Middle frontal gyrus (tissue), 1 donor: ENCODE results near the gene MEP1A.
A peak's percentile ranks its signal among the peaks of the same experiment; 100 is the strongest.
"Not testable (repeated sequence)": the region's sequence is repeated elsewhere in the genome, so short reads cannot be mapped to it uniquely, and the experiment has no call there.

Experiments
- DNase-seq: peaks from one replicate; pipeline ENCODE4 v3.0.0-alpha.2; 2015; ENCODE audit warnings: low spot score; ENCODE audit errors: extremely low spot score

The MEP1A gene

GRCh38 chr6:46832816-46833215 is 39.6 kb downstream of the MEP1A start:
- no peak for DNase-seq

DNA sequence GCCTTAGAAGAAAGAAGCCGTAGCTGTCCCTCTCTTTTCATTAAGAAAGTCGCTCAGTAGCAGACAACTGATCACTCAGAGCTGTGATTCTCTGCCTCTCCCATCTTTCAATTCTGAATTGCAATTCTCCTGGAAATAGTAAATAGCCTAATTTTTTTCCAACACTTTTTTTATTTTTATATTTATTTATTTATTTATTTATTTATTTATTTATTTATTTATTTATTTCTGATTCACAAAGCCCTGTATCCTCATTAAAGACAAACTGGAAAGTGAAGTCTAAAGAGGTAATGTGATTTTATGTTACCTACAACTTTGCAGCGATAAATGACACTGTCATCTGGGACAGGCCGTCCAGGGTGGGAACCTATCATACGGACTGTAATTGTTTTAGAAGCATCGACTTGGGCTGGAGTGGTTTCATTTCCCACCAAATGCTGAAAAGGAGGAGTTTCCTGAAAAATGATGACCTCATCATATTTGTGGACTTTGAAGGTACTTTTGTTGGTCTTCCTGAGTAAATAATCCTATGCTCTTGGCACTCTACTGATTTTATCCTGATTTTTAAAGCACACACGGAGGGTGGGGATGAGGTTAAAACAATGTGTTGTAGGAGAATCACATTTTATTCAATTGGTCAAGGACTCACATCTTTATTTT is 41.2 kb downstream of the MEP1A start:
- not testable (repeated sequence) for DNase-seq

- not testable (repeated sequence) for DNase-seq
Measured at GRCh38 chr6:46834991-46835390, 41.8 kb downstream of the MEP1A start.

DNA sequence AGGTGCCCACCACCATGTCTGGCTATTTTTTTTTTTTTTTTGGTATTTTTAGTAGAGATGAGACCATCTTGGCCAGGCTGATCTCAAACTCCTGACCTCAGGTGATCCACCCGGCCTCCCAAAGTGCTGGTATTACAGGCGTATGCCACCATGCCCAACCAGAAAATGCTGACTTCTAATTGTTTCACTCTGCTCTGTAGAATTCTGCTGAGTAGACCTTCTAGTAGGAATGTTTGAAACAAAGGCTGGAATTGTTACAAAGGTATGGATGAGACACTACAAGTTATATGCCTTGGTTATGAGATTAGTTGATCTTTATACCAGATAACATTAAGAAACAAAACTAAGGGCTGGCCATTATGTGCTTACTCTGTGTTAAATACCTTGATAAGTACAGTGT is 44.8 kb downstream of the MEP1A start:
- no peak for DNase-seq

- not testable (repeated sequence) for DNase-seq
Measured at GRCh38 chr6:46842252-46842846, 49.2 kb downstream of the MEP1A start.

- DNase-seq: no peak
Measured at GRCh38 chr6:46845126-46845525, 51.9 kb downstream of the MEP1A start.

DNA sequence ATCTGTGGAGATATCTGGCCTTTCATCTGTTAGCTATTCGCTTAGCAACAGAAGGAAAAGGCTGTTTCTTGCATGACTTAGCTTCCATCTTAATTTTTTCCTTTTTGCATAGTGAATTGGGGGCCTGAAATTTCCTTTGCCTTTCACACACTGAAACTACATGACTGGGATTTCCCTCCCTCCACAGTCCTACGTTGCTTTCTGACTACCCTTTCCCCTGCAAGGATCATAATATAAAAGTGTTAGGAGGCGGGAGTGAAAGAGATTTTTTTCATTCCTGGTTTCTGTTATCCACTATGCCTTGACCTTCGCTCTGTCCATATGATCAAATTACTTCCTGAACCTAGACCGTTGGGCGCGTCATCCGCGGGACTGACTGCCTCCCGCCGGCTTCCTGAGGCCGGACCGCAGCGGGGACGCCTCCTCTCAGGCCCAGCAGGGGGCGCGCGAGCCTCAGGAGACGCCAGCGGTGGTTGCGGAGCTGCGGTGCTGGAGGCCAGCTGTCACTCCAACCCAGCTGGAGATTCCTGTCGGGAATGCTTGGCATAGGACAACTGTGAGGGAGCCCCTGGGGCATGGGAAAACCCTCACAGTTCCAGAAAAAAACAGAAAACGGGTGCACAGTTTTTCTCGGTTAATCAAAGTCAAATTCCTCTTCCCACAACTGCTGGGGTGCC is 55.6 kb downstream of the MEP1A start:
- peak; percentile 60 for DNase-seq

- no peak for DNase-seq
Measured at GRCh38 chr6:46849361-46849690, 56.1 kb downstream of the MEP1A start.

DNA sequence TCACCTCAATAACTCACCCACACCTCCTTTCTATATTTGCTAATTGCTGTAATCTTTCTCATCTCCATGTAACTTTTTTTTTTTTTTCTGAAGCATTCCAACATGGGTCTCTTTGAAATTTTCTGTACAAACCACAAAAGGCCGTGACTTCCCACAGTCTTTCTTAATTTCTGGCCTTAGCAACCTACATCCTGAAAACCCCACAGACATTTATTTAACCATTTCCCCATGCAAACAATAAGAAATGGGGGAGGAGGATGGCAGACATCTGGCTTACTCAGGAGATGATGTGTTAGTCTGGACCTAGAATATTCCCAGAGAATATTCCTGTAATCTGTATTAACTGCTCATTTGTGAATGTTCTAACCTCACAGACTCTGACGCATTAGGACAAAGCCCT is 57.6 kb downstream of the MEP1A start:
- no peak for DNase-seq

GRCh38 chr6:46851576-46851975 is 58.4 kb downstream of the MEP1A start:
- not testable (repeated sequence) for DNase-seq

GRCh38 chr6:46855966-46856365 is 62.8 kb downstream of the MEP1A start:
- DNase-seq: not testable (repeated sequence)

DNA sequence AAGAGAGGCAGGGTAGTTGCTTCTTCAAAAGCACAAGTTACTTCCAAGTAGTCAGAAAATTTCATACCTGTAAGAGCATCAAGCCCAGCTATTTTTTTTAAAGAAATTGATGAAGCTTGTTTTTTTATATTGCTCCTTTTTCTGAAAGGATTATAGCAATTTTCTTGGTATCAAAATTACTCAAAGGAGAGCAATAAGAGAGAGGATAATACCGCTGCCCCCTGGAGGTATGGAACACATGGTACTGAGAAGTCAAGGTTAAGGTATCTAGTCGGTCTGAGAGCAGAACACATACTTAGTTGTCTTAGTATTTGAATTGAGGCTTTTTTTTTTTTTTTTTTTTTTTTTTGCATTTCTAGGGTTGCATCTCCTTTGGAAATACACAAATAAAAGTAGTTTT is 69.2 kb downstream of the MEP1A start:
- no peak for DNase-seq

- no peak for DNase-seq
Measured at GRCh38 chr6:46863791-46864190, 70.6 kb downstream of the MEP1A start.

- no peak for DNase-seq
Measured at GRCh38 chr6:46865221-46865620, 72.0 kb downstream of the MEP1A start.

DNA sequence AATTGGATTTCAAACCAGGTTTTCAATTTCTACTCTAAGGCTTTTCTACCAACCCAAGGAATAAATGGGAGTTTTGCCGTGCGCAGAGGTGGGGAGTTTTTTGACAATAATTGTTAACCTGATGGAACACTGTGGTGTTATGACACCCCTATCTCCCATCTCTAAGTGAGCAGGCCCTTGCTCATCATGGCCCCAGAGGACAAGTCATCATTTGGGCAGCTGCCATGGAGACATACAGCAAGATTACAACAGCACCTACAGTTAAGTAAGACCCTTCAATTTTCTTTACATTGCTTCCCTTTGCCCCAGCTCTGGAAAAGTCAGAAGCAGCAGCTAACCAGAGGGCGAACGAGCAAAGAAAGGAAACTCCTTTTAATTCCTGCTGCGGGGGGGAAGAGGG is 74.2 kb downstream of the MEP1A start:
- no peak for DNase-seq

DNA sequence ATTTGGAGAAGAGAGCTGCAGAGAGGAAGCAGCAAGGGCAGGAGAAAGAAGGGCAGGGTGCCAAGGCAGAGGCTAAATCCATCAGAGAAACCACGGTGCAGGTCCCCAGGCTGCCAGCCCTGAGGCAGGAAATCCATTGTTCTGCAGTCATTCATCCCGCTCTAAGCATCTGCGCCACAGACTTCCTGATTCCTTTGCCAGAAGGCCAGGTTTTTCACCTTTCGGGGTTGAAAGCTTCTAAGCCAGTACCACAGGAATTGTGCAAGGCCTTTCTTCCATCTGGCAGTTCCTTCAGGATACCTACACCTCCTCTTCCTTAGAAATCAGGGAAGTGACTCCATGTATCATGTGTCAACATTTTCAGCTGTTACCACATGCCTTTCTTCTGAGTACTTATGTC is 82.9 kb downstream of the MEP1A start:
- no peak for DNase-seq

DNA sequence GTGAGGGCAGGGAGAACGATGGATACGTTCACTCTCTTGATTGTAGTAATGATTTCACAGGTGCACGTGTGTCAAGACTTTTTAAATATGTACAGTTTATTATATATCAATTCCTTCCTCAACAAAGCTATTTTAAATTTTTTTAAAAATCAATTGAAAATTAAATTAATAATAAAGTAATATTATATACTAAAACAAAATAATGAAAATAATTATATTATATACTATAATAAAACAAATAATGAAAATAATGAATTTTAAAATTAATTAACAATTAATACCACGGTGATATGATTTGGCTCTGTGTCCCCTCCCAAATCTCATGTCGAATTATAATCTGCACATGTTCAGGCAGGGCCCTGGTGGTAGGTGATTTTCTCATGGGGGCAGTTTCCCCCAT is 85.8 kb downstream of the MEP1A start:
- no peak for DNase-seq

- no peak for DNase-seq
Measured at GRCh38 chr6:46882645-46883044, 89.5 kb downstream of the MEP1A start.

DNA sequence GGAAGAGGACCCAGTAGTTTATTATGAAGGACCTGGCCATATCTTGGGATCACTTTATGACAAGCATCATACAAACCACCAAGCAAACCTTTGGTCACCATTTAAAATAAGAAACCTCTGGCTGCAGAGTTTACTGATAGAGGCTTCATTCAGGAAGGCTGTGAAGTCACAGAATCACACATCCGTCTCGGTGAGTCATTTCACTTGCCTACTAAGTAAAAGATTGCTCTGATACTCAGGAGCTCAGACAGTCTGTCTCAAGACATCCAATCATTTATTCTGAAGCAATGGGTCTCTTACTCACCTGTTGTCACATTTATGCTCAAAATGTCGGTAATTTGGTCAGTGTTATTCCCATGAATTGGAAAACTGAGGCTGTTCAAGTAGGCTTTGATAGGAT is 94.8 kb downstream of the MEP1A start:
- no peak for DNase-seq

- no peak for DNase-seq
Measured at GRCh38 chr6:46888578-46888977, 95.4 kb downstream of the MEP1A start.
